ENCODE measurements around the gene RNF19B.
A peak's percentile ranks its signal among the peaks of the same experiment; 100 is the strongest.

Gene RNF19B

DNA sequence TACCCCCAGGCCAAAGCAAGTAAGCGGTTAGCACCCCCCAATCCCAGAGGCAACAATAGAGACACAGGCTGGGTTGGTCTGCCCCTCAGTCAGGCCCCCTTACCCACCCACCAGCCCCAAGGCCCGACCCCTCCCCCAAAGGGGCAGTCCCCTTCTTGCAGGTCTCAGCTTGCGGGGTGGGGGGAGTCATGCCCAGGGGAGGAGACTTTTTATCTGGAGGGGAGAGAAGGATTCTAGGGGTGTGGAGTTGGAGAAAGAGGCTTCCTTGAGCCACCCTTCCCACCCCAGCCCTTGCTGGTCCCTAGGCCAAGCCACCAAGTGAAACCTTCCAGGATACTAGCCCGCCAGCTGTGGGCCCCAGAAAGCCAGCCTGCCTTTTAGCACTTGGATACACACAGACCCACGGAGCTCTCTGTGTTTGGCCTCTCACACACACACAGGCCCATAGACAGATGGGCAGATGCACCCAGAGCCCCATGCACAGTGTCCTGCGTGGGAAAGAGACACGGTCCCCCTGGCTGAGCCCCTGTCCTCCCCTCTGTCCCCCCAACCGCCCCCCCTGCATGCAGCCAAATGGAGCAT lies 70.5 kb downstream of the RNF19B start:
- TF ChIP-seq EP300 (IDR thresholded peaks at IDR 0.05; ENCODE audit: borderline replicate concordance) (no peak), ZBTB7A (IDR thresholded peaks at IDR 0.05; ENCODE audit: low read depth) (no peak), CREB1 (IDR thresholded peaks at IDR 0.05; ENCODE audit: low read depth) (no peak), TCF12 (IDR thresholded peaks at IDR 0.05; ENCODE audit: low read depth) (no peak), REST (IDR thresholded peaks at IDR 0.05; ENCODE audit: low read depth) (no peak), YY1 (IDR thresholded peaks at IDR 0.05; ENCODE audit: low read depth) (no peak), TEAD4 (IDR thresholded peaks at IDR 0.05) (no peak), FOXM1 (IDR thresholded peaks at IDR 0.05; ENCODE audit: borderline replicate concordance, low read depth) (no peak), TAF1 (IDR thresholded peaks at IDR 0.05; ENCODE audit: low read depth) (no peak), NFIC (IDR thresholded peaks at IDR 0.05) (no peak), CEBPB (IDR thresholded peaks at IDR 0.05) (no peak), EGR1 (IDR thresholded peaks at IDR 0.05) (no peak), RAD21 (IDR thresholded peaks at IDR 0.05; ENCODE audit: low read depth) (no peak)
- TF ChIP-seq, protein P1, sequence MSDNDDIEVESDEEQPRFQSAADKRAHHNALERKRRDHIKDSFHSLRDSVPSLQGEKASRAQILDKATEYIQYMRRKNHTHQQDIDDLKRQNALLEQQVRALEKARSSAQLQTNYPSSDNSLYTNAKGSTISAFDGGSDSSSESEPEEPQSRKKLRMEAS (IDR thresholded peaks at IDR 0.05): no peak
- TF ChIP-seq, protein P2, sequence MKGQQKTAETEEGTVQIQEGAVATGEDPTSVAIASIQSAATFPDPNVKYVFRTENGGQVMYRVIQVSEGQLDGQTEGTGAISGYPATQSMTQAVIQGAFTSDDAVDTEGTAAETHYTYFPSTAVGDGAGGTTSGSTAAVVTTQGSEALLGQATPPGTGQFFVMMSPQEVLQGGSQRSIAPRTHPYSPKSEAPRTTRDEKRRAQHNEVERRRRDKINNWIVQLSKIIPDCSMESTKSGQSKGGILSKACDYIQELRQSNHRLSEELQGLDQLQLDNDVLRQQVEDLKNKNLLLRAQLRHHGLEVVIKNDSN (IDR thresholded peaks at IDR 0.05): no peak

- peak; percentile 38; the same call in 1 of the 2 replicates for TF ChIP-seq NFIC (IDR thresholded peaks at IDR 0.05)
- peak; percentile 9; the same call in 1 of the 2 replicates for TF ChIP-seq RAD21 (IDR thresholded peaks at IDR 0.05; ENCODE audit: low read depth)
- TF ChIP-seq CREB1 (IDR thresholded peaks at IDR 0.05; ENCODE audit: low read depth): no peak
- TF ChIP-seq ZBTB7A (IDR thresholded peaks at IDR 0.05; ENCODE audit: low read depth): peak; percentile 62; the same call in 1 of the 2 replicates
- no peak for TF ChIP-seq EGR1 (IDR thresholded peaks at IDR 0.05)
Measured at GRCh38 chr1:32893198-32894018, 71.2 kb downstream of the RNF19B start.

DNA sequence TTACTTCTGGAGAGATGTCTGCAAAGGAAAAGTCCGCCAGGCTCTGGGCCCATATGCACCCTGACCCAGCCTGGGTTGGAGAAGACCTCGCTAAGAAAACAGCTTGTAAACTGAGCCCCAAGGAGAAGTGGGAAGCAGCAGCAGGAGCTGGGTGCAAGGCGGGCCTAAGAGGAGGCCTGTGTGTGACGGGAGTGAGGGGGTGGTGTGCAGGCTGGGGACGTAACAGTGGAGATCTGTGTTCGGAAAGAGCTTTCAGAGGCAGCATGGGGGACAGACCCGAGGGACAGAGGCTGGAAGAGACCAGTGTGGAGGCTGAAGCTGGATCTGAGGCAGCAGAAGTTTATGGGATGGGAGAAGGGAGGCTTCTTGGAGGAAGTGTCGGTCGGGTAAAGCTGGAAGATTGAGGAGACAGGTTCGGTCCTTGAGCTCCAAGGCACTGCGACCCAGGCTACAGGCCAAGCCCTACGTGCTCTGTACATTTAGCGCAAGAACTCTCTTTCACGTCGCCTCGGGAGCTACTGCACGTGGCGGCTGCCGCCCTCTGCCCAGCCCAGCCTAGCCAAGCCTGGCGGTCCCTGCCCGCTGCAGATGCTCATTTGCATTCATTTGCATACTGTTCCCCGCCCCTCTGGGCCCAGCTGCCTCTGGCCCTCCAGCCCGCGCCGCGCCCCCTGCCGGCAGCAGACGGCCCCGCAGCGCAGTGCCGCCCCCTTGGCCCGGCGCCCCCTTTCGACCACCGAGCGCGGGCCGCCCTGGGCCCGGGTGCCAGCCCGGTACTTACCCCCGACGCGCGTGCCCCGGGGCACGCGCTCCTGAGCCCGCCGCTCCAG lies 72.0 kb downstream of the RNF19B start:
- TF ChIP-seq TAF1 (IDR thresholded peaks at IDR 0.05; ENCODE audit: low read depth) (no peak), RAD21 (IDR thresholded peaks at IDR 0.05; ENCODE audit: low read depth) (peak; percentile 14; the same call in 1 of the 2 replicates), YY1 (IDR thresholded peaks at IDR 0.05; ENCODE audit: low read depth) (no peak), CREB1 (IDR thresholded peaks at IDR 0.05; ENCODE audit: low read depth) (no peak), TCF12 (IDR thresholded peaks at IDR 0.05; ENCODE audit: low read depth) (no peak), NFIC (IDR thresholded peaks at IDR 0.05) (no peak), ZBTB7A (IDR thresholded peaks at IDR 0.05; ENCODE audit: low read depth) (peak; percentile 87; the same call in 1 of the 2 replicates), TEAD4 (IDR thresholded peaks at IDR 0.05) (no peak), EGR1 (IDR thresholded peaks at IDR 0.05) (no peak), FOXM1 (IDR thresholded peaks at IDR 0.05; ENCODE audit: borderline replicate concordance, low read depth) (no peak), CEBPB (IDR thresholded peaks at IDR 0.05) (no peak), REST (IDR thresholded peaks at IDR 0.05; ENCODE audit: low read depth) (no peak), EP300 (IDR thresholded peaks at IDR 0.05; ENCODE audit: borderline replicate concordance) (no peak)
- TF ChIP-seq, protein P1 (IDR thresholded peaks at IDR 0.05): peak; percentile 99
- TF ChIP-seq, protein P2 (IDR thresholded peaks at IDR 0.05): no peak

DNA sequence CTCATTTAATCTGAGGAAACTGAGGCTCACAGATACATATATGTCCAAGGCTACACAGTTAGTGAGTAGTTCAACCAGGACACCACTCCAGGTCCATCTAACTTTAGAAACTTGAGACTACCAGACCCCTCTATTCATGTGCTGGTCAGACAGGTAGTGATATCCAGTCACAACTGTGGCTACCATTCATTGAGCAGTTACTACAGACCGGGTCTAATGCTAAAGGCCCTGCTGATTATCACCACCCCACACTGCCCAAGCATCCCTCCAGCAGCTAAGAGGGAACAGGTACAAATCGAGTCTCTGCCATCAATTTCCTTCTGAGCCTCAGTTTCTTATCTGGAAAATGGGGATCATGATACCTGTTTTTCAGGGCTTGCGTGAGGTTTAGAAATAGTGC lies 73.0 kb downstream of the RNF19B start:
- TF ChIP-seq YY1 (IDR thresholded peaks at IDR 0.05; ENCODE audit: low read depth) (no peak), TEAD4 (IDR thresholded peaks at IDR 0.05) (no peak), NFIC (IDR thresholded peaks at IDR 0.05) (no peak), EP300 (IDR thresholded peaks at IDR 0.05; ENCODE audit: borderline replicate concordance) (no peak), TAF1 (IDR thresholded peaks at IDR 0.05; ENCODE audit: low read depth) (no peak), FOXM1 (IDR thresholded peaks at IDR 0.05; ENCODE audit: borderline replicate concordance, low read depth) (no peak), TCF12 (IDR thresholded peaks at IDR 0.05; ENCODE audit: low read depth) (no peak), EGR1 (IDR thresholded peaks at IDR 0.05) (no peak), RAD21 (IDR thresholded peaks at IDR 0.05; ENCODE audit: low read depth) (no peak), ZBTB7A (IDR thresholded peaks at IDR 0.05; ENCODE audit: low read depth) (no peak), REST (IDR thresholded peaks at IDR 0.05; ENCODE audit: low read depth) (no peak)
- TF ChIP-seq, protein P1 (IDR thresholded peaks at IDR 0.05): no peak
- TF ChIP-seq, protein P2 (IDR thresholded peaks at IDR 0.05): no peak
